Activated CD8-positive, alpha-beta memory T cell treated with anti-CD3 and anti-CD28 coated beads, Interleukin-2, amount 50 U/mL, for 24 hours (primary cell): ENCODE results near the gene IDI2.
"Not testable (repeated sequence)": the region's sequence is repeated elsewhere in the genome, so short reads cannot be mapped to it uniquely, and the experiment has no call there.

Experiments
- DNase-seq: peaks from one replicate; pipeline ENCODE4 v3.0.0-alpha.2; 2020; ENCODE audit errors: extremely low read depth

Gene IDI2

DNA sequence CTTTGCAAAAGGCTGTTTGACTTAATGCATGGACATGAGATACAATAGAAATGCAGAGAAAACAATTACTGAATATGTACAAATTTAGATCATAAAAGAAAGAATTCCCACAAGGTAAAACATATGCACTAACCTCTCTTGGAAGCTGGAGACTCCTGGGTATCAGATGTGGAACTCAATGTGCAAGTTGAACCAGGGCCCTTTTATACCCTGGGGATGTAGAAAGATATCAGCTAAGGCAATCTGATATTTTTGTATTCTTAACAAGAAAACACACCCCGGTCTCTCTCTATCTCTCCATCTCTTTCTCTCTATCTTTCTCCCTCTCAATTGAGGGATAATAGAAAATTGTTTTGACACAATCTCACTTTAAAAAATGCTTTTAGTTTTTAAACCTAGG, at the start of gene IDI2:
TSS of gene IDI2 (minus strand) at position 177 of the 400 bp plus-strand sequence. CDS start 1,136 bp downstream, outside the sequence.
- no peak for DNase-seq

DNA sequence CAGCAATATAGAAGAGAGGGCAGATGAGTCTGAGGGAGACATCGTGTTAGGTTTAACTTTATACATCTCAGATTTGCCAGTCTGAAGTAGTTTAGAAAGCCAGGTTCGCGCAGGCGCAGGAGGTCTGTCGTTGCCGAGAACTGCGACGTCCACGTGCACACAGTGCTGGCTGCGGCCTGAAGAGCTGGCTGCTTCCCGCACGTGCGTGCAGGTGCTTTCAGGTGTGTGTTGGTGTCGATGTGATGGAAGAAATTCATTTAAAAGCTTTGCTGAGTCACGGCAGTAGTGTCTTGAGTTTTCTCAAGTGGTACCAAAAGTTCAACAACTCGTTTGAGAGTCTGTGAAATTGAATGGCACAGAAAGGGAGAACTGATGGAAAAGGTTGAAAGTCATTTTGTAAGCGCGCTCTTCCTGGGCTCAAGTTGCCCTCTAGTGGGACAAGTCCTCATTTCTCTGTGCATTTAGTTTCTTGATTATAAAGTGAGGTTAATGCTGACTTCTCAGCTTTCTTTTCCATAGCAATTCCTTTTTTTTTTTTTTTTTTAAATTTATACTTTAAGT, 49.2 kb upstream of the IDI2 start:
- DNase-seq: no peak

DNA sequence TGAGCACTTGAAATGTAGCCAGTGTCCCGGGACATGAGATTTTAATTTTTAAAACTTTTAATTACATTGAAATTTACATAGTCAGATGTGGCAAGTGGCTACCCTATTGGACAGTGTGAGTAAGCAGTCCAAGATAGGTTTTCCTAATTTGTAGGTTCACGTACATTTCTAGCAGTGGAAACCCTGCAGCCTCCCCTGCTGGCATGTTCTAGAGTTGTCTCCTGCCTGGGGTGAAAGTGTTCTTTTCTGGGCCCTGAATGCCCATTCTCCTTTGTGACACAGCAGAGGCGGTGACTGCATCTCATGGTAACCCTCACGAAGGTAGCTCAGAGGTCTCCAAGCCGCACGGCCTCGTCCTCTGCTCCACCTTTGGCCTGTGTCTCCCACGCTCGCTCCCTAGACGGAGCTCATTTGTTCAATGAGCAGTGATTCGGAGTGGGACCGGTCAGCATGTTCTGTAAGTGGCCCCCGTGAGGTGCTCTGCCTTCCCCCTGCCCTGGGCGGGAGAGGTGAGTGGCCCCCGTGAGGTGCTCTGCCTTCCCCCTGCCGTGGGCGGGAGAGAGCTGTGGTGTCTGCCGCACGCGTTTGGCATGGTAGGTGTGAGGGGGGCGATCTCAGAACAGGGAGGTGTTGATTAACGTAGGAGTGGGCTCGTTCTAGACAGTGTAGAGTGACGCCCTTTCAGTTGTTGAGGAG, 48.5 kb upstream of the IDI2 start:
- DNase-seq: no peak

DNA sequence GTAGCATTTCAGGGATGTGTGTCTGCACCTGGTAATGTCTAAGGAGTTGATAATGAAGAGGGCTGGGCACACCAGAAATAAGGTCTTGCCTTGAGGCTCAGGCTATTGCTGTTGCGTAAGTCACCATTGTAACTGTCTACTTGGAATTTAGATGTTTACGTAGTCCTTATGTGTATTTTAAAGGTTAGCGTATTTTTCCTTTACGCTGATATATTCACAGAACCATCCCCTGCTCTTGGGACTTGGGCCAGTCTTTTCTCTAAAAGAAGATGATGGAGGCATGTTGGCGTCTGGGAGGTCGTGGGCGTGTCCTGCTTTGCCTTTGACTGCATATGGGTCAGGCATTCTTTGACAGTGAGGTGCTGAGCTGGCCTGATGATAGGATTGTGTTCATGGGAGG, 45.3 kb upstream of the IDI2 start:
- no peak for DNase-seq

DNA sequence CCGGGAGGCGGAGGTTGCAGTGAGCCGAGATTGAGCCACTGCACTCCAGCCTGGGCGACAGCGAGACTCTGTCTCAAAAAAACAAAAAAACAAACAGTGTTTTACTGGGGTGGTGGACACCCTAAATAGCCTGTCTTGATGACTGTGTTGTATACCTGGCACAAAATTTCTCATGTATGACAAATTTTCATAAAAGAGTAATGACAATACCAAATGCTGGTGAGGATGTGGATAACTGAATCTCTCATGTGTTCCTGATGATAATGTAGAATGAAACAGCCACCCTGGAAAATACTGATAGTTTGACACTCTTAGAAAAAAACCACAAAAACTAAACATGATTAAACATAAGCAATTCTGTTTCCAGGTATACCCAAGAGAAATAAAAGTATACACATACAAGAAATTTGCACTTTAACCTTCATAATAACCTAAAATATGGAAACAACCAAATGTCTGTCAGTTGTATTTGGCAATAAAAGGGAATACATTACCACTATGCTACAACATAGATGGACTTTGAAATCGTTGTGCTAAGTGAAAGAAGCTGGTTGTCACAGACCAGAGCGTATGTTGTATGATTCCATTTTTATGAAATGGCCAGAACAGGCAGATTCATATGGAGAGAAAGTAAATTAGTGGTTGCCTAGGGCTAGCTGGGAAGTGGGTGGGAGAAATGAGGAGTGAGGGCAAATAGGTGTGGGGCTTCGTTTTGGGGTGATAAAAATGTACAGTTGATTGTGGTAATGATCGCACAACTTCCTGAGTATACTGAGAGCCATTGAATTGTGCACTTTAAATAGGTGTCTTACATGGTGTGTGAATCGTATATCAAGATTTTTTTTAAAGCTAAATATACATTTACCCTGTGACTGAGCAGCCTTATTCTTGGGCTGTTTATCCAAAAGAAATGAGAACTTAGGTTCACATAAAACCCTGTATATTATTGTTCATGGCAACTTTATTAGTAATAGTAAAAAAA, 43.0 kb upstream of the IDI2 start:
- DNase-seq: no peak

DNA sequence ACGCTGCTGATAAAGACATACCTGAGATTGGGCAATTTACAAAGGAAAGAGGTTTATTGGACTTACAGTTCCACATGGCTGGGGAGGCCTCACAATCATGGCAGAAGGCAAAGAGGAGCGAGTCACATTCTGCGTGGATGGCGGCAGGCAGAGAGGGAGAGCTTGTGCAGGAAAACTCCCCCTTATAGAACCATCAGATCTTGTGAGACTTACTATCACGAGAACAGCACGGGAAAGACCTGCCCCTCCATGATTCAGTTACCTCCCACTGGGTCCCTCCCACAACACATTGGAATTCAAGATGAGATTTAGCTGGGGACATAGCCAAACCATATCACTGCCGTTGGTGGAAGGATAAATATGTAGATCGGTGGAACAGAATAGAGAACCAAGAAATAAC, 41.1 kb upstream of the IDI2 start:
- not testable (repeated sequence) for DNase-seq

DNA sequence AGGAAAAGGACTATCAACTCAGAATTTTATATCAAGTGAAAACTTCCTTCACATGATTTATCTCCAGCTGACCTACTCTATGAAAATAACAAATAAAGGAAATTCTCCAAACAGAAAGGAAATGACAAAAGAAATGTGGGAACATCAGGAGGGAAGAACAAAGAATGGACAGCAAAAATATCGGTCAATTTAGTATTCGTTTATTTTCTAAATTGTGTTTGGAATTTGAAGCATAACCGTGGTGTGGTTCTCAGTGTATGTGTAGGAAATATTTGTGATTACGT, 39.2 kb upstream of the IDI2 start:
- no peak for DNase-seq

DNA sequence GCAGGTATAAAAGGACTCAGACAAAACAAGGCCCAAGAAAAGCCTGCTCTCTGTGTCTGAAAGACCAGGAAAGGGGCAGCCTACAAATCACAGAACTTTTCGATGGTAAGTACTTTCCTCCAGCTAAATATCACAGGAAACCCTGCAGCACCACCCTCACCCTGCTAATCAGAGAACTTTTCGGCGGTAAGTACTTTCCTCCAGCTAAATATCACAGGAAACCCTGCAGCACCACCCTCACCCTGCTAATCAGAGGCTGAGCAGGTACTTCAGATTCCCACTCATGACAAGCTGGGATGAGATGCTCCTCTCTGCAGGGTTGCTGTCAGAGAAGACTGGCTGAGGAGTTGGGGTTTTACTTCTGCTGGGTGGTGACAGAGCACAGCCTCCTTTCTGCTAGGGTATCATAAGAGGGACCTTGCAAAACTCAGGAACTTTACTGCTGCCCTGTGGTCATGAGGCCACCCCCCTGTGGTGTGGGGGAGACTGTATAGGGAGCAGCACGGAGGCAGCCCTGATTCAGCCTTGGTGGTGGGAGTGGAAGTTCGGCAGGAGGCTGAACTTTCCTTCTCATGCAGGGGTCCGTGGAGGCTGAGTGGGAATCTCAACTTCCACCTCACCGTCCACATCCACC, 37.7 kb upstream of the IDI2 start:
- DNase-seq: no peak

DNA sequence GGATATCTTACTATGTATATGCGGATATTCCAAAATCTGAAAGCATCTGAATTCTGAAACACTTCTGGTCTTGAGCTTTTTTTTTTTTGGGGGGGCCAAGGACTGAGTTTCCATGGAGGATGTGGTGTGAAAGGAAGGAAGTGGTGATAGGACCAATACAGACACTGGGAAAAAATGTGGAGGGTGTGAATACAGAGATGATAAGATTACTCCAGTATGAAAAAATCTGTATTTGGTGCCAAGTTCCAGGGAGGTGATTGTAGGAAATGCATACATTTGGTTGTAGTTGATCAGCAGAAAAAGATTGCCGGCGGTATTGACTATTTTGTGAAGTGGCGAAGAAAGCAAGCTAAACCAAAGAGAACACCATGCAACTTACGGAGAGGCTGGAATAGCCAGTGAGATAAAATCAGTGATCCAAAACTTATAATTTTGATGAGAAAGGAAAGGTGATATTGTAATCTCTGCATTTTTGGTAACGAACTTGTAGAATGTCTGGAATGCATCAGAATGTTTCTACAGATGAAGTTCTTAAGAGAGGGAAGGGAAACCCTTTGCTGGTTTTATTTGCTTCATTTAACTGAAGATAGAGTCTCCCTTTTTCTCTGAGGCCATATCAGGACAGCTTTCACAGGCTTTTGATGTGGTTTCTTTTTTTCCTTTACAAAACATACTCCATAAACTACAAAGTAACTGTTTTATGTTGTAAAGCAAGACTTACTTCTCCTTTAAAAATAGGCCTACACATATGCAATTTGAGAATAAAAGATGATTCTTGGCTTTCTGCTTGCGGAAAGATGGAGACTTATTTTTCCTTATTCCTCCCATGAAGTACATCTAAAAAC, 36.5 kb upstream of the IDI2 start:
- DNase-seq: no peak

DNA sequence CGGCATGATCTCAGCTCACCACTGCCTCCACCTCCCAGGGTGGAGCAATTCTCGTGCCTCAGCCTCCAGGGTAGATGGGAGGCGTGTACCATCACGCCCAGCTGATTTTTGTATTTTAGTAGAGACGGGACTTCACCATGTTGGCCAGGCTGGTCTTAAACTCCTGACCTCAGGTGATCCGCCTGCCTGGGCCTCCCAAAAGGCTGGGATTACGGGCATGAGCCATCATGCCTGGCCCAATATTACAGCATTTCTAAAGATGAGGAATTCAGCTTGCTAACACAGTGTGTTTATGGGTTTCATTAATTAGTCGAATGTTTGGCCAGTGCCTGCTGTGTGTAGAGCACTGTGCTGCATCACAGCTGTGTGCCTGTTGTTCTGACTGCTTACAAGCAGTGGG, 34.2 kb upstream of the IDI2 start:
- no peak for DNase-seq

DNA sequence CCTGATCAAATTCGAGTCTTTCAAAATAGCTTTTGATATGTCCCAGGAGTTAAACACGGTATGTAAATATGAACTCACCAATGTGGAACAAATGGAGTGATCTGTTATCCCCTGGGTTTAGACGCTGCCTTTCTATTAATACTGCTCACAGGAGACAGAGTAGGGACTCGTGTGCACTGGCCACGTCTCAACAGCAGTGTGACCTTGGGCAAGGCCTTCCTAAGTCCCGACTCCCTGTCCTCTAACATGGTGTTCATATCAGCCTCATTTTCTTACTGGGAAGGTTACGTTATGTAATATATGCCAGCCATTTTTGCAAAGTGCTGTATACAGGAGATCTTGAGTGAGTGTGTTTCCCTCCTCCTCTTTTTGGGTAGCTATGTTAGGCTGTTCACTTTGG, 32.4 kb upstream of the IDI2 start:
- no peak for DNase-seq

DNA sequence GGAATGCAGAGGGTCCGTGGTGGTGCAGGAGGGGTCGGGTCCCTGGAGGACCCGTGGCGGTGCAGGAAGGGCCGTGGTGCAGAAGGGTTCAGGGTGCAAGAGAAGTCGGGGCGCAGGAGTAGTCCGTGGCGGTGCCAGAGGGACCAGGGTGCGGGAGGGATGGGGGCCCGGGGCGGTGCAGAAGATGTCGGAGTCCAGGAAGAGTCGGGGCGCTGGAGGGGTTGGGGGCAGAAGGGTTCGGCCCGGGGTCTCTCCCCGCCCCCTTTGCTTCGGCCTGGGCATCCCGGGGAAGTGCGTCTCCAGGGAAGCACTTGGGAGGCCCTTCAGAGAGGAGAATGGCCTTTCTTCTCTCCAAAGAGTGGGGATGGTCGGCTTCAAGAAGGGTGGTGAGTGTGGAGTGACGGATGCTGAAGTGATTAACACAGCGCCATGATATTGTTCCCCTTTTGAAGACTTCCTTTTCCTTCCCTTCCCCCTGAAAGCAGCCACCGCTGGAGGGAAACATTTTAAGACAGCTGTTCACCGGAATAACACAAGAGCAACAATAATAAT, 31.5 kb upstream of the IDI2 start:
- no peak for DNase-seq

DNA sequence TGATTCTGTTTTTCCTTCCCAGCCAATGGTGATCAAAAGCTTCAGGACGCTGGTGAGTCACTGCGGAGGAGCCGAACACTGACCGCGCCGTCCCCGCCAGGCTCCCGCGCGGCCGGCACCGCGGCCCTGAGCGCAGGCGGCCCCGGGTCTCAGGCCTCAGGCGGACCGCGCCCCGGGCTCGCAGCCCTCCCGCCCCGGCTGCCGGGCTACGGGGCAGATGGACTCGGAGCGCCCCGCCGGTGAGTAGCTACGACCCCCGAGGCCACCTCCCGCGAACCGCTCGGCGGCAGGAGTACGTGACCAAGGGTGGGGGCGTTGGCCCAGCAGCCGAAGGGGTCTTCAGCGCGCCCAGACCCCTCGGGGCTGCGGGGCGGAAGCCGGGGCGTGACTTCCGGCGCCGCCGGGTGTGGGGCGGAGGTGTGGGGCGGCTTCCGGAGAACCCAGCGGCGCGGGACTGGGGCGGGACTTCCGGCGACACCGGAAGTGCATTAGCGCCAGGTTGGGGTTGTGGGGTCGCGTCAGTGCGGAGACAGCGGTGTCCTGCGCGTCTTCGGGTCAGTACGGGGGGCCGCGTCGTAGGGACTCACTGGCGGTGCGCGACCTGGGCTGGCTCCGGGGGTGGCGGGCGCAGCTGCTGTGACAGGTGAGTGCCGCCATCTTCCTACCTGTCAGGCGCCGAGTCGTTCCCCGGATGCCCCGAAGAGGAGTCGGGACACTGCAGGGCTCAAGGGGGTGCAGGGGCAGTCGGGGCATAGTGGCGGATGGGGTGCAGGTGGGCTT, 30.9 kb upstream of the IDI2 start, which contains the start of gene WDR37:
TSS of gene WDR37 (plus strand) at position 60 of the 780 bp plus-strand sequence. CDS start 15,771 bp downstream, outside the sequence.
- peak; percentile 64 for DNase-seq

DNA sequence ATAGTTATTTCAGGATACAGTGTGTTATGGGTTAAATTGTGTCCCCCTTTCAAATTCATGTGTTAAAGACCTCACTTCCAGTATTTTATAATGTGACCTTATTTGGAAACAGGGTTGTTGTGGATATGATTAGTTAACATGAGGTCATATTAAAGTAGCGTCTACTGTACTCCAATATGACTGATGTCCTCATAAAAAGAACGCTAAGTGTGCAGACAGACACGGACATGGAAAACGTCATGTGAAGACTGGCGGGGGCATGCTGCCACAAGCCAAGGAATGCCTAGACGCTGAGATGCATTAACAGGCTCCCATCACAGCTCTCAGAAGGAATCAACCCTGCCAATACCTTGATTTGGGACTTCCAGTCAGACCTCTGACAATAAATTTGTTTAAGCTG, 29.0 kb upstream of the IDI2 start:
- no peak for DNase-seq

DNA sequence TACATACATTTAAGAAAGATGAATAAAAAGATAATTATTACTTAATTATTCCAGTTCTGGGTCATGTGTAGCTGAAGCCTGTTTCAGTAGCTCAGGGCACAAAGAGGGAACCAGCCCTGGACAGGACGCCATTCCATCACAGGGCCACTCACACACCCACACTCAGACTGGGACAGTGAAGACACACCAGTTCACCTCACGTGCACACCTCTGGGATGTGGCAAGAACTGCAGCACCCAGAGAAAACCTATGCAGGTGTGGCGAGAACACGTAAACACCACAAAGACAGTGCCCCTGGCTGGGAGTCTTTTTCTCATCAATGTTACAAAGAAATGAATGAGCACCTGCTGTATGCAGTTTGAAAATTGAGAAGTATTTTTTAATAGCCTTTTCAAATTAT, 24.9 kb upstream of the IDI2 start:
- no peak for DNase-seq

DNA sequence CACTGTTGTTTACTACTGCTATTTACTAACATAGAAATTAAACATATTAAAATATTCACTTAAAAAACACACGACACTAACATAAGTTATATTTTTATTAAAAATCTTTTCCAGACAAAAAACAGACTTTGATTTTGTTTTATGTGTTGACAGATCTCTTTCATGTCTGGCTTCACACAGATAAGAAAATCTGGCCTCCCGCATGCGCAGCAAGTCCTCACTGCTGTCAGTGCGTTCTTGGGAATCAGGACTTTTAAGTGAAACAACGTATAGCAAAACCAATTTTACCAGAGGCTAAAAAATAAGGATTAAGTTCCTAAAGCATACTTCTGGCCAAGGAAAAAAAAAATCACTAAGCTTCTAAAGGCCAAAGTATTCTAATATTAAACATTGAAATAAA, 24.5 kb upstream of the IDI2 start:
- no peak for DNase-seq

DNA sequence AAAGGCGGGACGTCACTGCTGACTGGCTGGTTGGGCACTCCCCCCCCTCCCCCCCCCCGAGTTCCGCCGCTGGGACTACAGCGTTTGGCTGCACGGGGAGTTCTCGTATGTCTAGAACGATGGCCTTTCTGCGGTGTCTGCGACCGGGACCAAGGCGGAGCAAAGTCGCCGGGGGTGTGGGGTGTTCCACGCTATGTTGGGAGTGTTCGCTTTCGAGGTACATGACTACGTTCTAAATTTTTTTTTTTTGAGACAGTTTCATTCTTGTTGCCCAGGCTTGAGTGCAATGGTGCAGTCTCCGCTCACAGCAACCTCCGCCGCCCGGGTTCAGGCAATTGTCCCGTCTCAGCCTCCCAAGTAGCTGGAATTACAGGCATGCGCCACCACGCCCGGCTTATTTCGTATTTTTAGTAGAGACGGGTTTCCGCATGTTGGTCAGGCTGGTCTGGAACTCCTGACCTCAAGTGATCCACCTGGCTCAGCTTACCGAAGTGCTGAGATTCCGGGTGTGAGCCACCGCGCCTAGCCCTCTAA, 23.8 kb upstream of the IDI2 start:
- no peak for DNase-seq

DNA sequence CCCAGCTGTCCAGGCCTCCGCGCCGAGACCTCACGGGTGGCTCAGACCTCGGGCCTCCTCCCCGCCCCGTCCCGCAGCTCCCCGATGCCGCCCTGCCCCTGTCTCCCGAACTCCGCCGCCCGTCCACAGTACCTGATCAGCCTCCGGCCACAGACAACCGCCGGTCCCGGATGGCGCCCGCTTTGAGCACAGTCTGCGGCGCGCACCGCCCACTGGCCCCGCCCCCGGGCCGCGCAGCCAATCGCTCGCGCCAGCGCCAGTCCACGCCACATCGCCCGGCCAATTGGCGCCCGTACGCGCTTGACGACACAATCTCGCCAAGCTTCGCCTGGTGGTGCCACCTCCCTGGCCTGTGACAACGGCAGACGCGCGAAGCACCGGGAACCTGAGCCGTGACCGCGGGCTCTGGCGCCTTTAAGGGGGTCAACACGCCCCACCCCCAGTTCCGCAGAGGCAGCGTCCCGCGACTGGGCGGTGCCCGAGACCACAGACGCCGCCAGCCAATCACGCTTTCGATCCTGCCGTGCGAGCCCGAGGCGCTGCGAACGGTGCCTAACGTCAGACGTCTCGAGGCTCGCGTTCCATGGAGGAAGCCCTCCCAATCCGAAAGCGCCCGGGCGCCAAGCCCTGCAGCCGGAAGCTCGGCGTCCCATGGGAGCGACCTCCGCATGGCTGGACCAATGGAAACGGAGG, 23.2 kb upstream of the IDI2 start, which contains the start of gene IDI1:
TSS of gene IDI1 (minus strand) at position 388 of the 693 bp plus-strand sequence. CDS start at position 272, 116 bp downstream.
- DNase-seq: peak; percentile 88

DNA sequence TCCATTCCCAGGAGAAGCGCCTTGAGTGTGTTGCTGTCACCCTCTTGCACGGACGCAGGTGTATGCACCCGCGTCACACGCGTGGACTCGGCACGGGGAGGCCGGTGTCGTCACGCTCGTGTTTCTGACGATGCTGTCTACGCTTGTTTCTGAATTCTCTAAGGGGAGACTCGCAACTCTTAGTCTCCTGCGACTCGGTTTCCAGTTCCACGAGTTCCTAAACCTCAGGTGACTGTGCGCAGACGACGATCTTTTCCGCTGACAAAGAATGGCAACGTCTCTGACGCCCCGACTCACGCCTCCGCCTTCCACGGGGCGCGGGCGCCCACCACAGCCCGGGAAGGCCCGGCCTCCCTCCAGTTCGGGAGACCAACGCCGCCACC, 22.7 kb upstream of the IDI2 start:
- DNase-seq: no peak
